Fibroblast of lung (primary cell): ENCODE measurements around the gene LONP1. TPM values are rescaled to one million over a fixed set of nuclear protein-coding genes. Genes with fewer than 3 reads are reported as not detected.

Experiments used
- DNase-seq, 2 donors: peaks; one replicate each; pipeline versions ENCODE4 v3.0.0 to v3.0.0-alpha.2; 2010; ENCODE audit warnings: low read depth in 2 of 2
- H2AFZ ChIP-seq: 2 replicates; pipeline ENCODE4 v1.5.1; 2012; ENCODE audit warnings: low read length, control low read depth, inconsistent platforms
- H3K27ac ChIP-seq: 2 replicates; pipeline ENCODE4 v1.5.1; 2011; ENCODE audit warnings: low read length, control low read depth; ENCODE audit not compliant: insufficient read depth
- H3K27me3 ChIP-seq: 2 replicates; pipeline ENCODE4 v1.5.1; 2011; ENCODE audit warnings: mild to moderate bottlenecking, low read length; ENCODE audit not compliant: control insufficient read depth, insufficient read depth
- H3K36me3 ChIP-seq: 2 replicates; pipeline ENCODE4 v1.5.1; 2011; ENCODE audit warnings: low read length; ENCODE audit not compliant: control insufficient read depth, insufficient read depth
- H3K4me1 ChIP-seq: 2 replicates; pipeline ENCODE4 v1.5.1; 2011; ENCODE audit warnings: low read length; ENCODE audit not compliant: control insufficient read depth, insufficient read depth; ENCODE audit errors: extremely low read depth
- H3K4me2 ChIP-seq: 2 replicates; pipeline ENCODE4 v1.5.1; 2011; ENCODE audit warnings: low read length, control low read depth; ENCODE audit not compliant: insufficient read depth; ENCODE audit errors: extremely low read depth
- H3K4me3 ChIP-seq, 4 experiments: fragments of 200-600 bp in 1 of 4; sonication (generic) in 1 of 4; replicated peaks in 1 of 4; 2 replicates each; pipeline ENCODE4 v1.5.1; 2011 to 2016; ENCODE audit warnings: low read length in 4 of 4, low read depth in 3 of 4, mild to moderate bottlenecking in 3 of 4, control low read depth in 2 of 4, inconsistent platforms in 1 of 4, mixed read lengths in 1 of 4; ENCODE audit not compliant: insufficient read depth in 1 of 4; ENCODE audit errors: control extremely low read depth in 1 of 4
- H3K79me2 ChIP-seq: 2 replicates; pipeline ENCODE4 v1.5.1; 2012; ENCODE audit warnings: mild to moderate bottlenecking, low read length, inconsistent platforms; ENCODE audit not compliant: control insufficient read depth, insufficient read depth
- H3K9ac ChIP-seq: 2 replicates; pipeline ENCODE4 v1.5.1; 2011; ENCODE audit warnings: mild to moderate bottlenecking, low read length, control low read depth; ENCODE audit not compliant: insufficient read depth
- H3K9me3 ChIP-seq: 2 replicates; pipeline ENCODE4 v1.5.1; 2012; ENCODE audit warnings: low read depth, low read length; ENCODE audit not compliant: control insufficient read depth, insufficient read depth
- H4K20me1 ChIP-seq: 2 replicates; pipeline ENCODE4 v1.5.1; 2011; ENCODE audit warnings: low read length; ENCODE audit not compliant: control insufficient read depth, insufficient read depth; ENCODE audit errors: extremely low read depth
- EZH2 ChIP-seq: IDR thresholded peaks from 2 replicates; pipeline ENCODE4 v1.5.1; 2012; ENCODE audit warnings: low read length, control low read depth, mild to moderate bottlenecking; ENCODE audit errors: missing control alignments
- polyA plus RNA-seq, 2 donors: library from polyadenylated mRNA; depleted of rRNA in 1 of 2; stranded (reverse) in 1 of 2; unstranded in 1 of 2; fragments of >200 nt; gene quantifications; 2 replicates each; pipeline ENCODE4 v1.2.1, GENCODE V29; 2011 to 2012; ENCODE audit warnings: missing spikeins in 1 of 2
- total RNA-seq: library from RNA; depleted of rRNA; stranded (reverse); fragments of >200 nt; gene quantifications from 2 replicates; pipeline ENCODE4 v1.2.1, GENCODE V29; 2014
- TF ChIP-seq, protein P1 (sequence below), 2 donors: IDR thresholded peaks in 1 of 2; conservative IDR thresholded peaks in 1 of 2; 1 replicate in 1 of 2; 2 replicates in 1 of 2; pipeline ENCODE4 v1.5.1; 2011 to 2012; ENCODE audit warnings: low read length in 2 of 2, control low read depth in 1 of 2, inconsistent platforms in 1 of 2, low read depth in 1 of 2, mild to moderate bottlenecking in 1 of 2

Gene LONP1
- total and polyA plus RNA-seq, 2 donors (not counting 1 experiment from before 2014, with no cell fraction given): 29.8 to 172 TPM

GRCh38 chr19:5669212-5669611 is 50.7 kb downstream of the LONP1 start:
- Histone ChIP-seq H3K27me3 (no peaks in the 10 kb centered on the region), H3K79me2 (no peaks in the 10 kb centered on the region), H3K9ac (no peak overlapping the region), H3K4me2 (no peak overlapping the region), H3K9me3 (no peaks in the 10 kb centered on the region), H3K4me1 (peaks cover 3% of the 10 kb centered on the region), H3K36me3 (peaks cover 30% of the 10 kb centered on the region), H4K20me1 (no peaks in the 10 kb centered on the region), H3K27ac (no peak overlapping the region), H3K4me3 (no peak overlapping the region), H2AFZ (no peak overlapping the region)
- TF ChIP-seq, protein P1, sequence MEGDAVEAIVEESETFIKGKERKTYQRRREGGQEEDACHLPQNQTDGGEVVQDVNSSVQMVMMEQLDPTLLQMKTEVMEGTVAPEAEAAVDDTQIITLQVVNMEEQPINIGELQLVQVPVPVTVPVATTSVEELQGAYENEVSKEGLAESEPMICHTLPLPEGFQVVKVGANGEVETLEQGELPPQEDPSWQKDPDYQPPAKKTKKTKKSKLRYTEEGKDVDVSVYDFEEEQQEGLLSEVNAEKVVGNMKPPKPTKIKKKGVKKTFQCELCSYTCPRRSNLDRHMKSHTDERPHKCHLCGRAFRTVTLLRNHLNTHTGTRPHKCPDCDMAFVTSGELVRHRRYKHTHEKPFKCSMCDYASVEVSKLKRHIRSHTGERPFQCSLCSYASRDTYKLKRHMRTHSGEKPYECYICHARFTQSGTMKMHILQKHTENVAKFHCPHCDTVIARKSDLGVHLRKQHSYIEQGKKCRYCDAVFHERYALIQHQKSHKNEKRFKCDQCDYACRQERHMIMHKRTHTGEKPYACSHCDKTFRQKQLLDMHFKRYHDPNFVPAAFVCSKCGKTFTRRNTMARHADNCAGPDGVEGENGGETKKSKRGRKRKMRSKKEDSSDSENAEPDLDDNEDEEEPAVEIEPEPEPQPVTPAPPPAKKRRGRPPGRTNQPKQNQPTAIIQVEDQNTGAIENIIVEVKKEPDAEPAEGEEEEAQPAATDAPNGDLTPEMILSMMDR (conservative IDR thresholded peaks at IDR 0.05 in 1 of 2, IDR thresholded peaks at IDR 0.05 in 1 of 2; ENCODE audit: low read depth in 1 of 2, low read length in 2 of 2): no peak
- no peak for TF ChIP-seq EZH2
- no peak for DNase-seq

GRCh38 chr19:5667751-5668271 is 52.1 kb downstream of the LONP1 start:
- Histone ChIP-seq H3K27me3 (no peaks in the 10 kb centered on the region), H3K27ac (no peak overlapping the region), H3K36me3 (peaks cover 36% of the 10 kb centered on the region), H3K9me3 (no peaks in the 10 kb centered on the region), H3K9ac (no peak overlapping the region), H2AFZ (no peak overlapping the region), H3K4me2 (no peak overlapping the region), H3K4me1 (peaks cover 3% of the 10 kb centered on the region), H3K79me2 (no peaks in the 10 kb centered on the region), H4K20me1 (no peaks in the 10 kb centered on the region), H3K4me3 (no peak overlapping the region)
- no peak for DNase-seq
- TF ChIP-seq, protein P1 (conservative IDR thresholded peaks at IDR 0.05 in 1 of 2, IDR thresholded peaks at IDR 0.05 in 1 of 2; ENCODE audit: low read depth in 1 of 2, low read length in 2 of 2): no peak
- no peak for TF ChIP-seq EZH2

GRCh38 chr19:5666921-5667610 is 52.9 kb downstream of the LONP1 start:
- no peaks in the 10 kb centered on the region for H4K20me1 ChIP-seq
- no peaks in the 10 kb centered on the region for H3K27me3 ChIP-seq
- DNase-seq: no peak
- TF ChIP-seq EZH2: no peak
- TF ChIP-seq, protein P1 (conservative IDR thresholded peaks at IDR 0.05 in 1 of 2, IDR thresholded peaks at IDR 0.05 in 1 of 2; ENCODE audit: low read depth in 1 of 2, low read length in 2 of 2): no peak
- peaks cover 3% of the 10 kb centered on the region for H3K4me1 ChIP-seq
- H3K79me2 ChIP-seq: no peaks in the 10 kb centered on the region
- no peak overlapping the region for H3K4me3 ChIP-seq
- H2AFZ ChIP-seq: no peak overlapping the region
- no peak overlapping the region for H3K9ac ChIP-seq
- peaks cover 37% of the 10 kb centered on the region for H3K36me3 ChIP-seq
- no peaks in the 10 kb centered on the region for H3K9me3 ChIP-seq
- no peak overlapping the region for H3K4me2 ChIP-seq
- H3K27ac ChIP-seq: no peak overlapping the region
